NK-92 (cell line): ENCODE data around the gene PRPF18.
"Not testable (repeated sequence)": the region's sequence is repeated elsewhere in the genome, so short reads cannot be mapped to it uniquely, and the experiment has no call there.

Experiments used
- DNase-seq: peaks from one replicate; lab custom pipeline; 2025; ENCODE audit not compliant: unreplicated experiment; lab: John Stamatoyannopoulos, UW

The PRPF18 gene

GRCh38 chr10:13586676-13587355 is at the start of gene PRPF18:
TSS of gene PRPF18 (plus strand) at chr10:13586965. CDS start at chr10:13587087, 122 bp downstream.
- DNase-seq: peak; percentile 43

GRCh38 chr10:13537985-13538384 is 48.8 kb upstream of the PRPF18 start:
- DNase-seq: not testable (repeated sequence)

GRCh38 chr10:13542533-13542932 is 44.2 kb upstream of the PRPF18 start:
- DNase-seq: no peak

GRCh38 chr10:13550802-13551201 is 36.0 kb upstream of the PRPF18 start:
- DNase-seq: no peak

DNA sequence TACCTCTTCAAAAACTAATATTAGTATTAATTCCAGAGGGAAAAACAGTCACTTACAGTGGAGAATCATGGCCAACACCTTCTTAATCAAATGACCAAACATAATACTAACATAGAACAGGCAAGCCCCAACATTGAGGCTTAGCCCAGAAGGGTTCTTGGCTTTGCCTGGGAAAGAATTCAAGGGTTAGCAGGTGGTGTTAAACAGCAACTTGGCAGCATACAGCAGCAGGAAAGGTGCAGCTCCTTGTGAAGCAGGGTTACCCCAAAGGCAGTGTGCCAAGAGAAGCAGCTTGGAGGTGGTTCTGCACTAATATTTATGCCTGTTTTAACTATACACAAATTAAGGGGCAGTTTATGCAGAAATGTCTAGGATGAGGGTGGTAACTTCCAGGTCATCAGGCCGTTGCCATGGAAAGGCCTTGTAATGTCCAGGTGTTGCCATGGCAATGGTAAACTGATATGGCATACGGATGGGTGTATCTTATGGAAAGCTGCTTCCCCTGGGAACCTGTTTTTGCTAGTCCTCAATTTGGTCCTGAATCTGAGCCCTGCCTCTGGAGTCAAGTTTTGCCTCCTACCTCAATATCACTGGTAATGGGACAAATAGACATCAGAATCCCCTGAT is 30.8 kb upstream of the PRPF18 start:
- no peak for DNase-seq

DNA sequence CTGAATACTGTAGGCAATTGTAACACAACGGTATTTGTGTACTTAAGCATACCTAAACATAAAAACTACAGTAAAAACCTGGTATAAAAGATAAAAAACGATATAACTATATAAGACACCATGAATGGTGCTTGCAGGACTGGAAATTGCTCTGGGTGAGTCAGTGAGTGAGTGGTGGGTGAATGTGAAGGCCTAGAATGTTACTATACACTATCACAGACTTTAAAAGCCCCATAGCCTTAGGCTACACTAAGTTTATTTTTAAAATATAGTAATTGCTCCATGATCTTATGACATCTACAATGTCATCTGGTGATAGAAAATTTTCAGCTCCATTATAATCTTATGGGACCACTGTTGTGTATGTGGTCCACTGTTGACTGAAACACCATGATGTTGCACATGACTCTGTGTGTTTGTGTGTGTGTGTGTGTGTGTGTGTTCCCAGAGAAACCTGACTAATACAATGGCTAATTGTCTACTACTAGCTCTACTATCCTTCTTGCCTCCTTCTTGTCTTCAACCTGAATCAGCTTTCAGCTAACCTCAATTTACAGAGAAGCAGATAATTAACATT is 27.6 kb upstream of the PRPF18 start:
- DNase-seq: no peak

DNA sequence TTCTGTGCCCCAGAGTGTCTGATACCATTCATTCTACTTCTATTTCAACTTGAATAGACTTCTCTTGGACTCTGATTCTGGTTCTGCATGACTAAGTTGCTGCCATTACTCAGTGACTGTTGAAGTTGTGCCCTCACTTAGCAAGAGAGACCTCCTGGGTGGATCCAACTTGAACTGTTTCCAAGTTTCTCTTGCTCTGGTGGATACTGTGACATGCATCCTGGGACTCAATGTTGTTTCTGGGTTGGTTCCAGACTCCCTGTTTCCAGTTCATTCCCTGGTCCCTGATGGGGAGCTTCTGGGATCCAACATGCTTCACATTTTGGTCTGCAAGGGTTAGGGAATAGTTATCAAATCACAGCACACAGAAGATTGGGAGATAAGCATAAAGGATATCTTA is 26.2 kb upstream of the PRPF18 start:
- no peak for DNase-seq

- DNase-seq: no peak
These were observed 23.0 kb upstream of the PRPF18 start for GRCh38 chr10:13563481-13564445.

GRCh38 chr10:13564576-13564975 is 22.2 kb upstream of the PRPF18 start:
- DNase-seq: no peak

- DNase-seq: no peak
These were observed 19.7 kb upstream of the PRPF18 start for GRCh38 chr10:13567030-13567429.

- DNase-seq: no peak
These were observed 15.2 kb upstream of the PRPF18 start for GRCh38 chr10:13571541-13571940.

DNA sequence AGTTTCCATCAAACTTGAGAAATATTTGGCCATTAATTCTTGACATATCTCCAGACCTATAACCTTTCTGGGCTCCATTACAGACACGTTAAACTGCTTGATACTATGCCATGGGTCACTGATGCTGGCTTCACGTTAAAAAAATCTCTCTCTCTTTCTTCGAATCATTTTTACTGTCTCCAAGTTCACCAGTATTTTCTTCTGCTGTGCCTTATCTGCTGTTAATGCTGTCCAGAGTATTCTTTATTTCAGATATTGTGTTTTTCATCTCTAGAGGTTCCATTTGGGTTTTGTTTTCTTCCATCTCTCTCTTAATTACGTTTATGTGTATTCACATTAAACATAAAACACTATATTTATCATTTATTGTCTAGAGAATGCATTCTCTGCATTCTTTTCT is 12.8 kb upstream of the PRPF18 start:
- DNase-seq: no peak

DNA sequence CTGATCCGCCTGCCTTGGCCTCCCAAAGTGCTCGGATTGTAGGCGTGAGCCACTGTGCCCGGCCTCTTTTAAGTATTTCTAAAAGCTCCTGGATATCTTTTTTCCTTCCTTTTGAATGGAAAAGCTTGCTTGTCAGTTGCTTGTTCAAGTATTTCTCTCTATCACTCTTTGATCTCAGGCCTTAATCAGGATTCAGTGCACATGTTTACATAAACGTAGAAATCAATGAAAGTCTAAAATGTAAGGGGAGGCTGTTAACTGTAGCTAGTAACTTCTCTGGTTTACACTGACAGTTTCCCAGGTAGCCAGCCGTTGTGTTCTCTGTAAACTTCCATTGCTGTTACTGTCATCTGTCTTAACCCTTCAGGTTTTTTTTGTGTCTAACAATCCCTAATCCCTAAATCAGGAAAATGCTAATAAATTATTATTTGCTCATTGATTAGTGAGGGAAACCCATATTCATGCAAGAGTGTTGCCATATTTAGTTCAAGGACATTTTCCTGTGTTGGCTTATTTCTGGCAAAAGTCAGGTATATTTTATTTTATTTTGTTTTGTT is 1.5 kb upstream of the PRPF18 start:
- no peak for DNase-seq

- DNase-seq: no peak
These were observed 822 bp upstream of the PRPF18 start for GRCh38 chr10:13585943-13586342.

DNA sequence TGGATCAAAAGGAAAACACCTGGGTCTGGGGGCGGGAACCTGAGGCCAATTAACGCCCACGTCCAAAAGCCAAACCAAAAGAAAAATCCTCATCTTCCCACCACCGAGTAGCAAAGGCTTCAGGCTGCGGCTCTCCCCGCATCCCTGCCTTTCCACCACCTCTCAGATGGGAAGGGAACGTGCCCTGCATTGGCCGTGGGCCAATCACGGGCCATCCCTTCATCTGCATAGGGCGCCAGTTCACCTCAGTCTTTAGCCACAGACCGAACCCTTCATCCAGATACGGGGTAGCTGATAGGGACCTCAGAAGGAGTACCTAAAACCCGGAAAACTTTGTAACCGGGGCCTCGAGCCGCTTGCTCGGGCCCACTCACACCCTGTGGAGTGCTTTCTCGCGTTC is 626 bp downstream of the PRPF18 start:
- DNase-seq: no peak

GRCh38 chr10:13589316-13589715 is 2.6 kb downstream of the PRPF18 start:
- no peak for DNase-seq

GRCh38 chr10:13590886-13591285 is 4.1 kb downstream of the PRPF18 start:
- DNase-seq: no peak

GRCh38 chr10:13592306-13592705 is 5.5 kb downstream of the PRPF18 start:
- DNase-seq: no peak

- DNase-seq: no peak
These were observed 6.8 kb downstream of the PRPF18 start for GRCh38 chr10:13593535-13593934.

- no peak for DNase-seq
These were observed 7.9 kb downstream of the PRPF18 start for GRCh38 chr10:13594641-13595040.

GRCh38 chr10:13597909-13598308 is 11.1 kb downstream of the PRPF18 start:
- DNase-seq: no peak
